Measurements from ENCODE around the gene ELMO1. TPM values are rescaled to one million over a fixed set of nuclear protein-coding genes. Genes with fewer than 3 reads are reported as not detected.
A peak's percentile ranks its signal among the peaks of the same experiment; 100 is the strongest.

ELMO1 gene
- total RNA-seq, 1 donor from 2014 or later: 30.3 TPM

- no peak for DNase-seq (ENCODE audit: low read depth in 2 of 2)
Measured at GRCh38 chr7:37432281-37432920, 16.3 kb downstream of the ELMO1 start.

GRCh38 chr7:37431413-37431812, 17.3 kb downstream of the ELMO1 start:
- DNase-seq (ENCODE audit: low read depth in 2 of 2): peak; percentile 50 to 84

GRCh38 chr7:37430640-37431039, 18.0 kb downstream of the ELMO1 start:
- peak; percentile 76 to 82 for DNase-seq (ENCODE audit: low read depth in 2 of 2)

- peak in 1 of 2 donors; percentile 37 for DNase-seq (ENCODE audit: low read depth in 2 of 2)
Measured at GRCh38 chr7:37430171-37430570, 18.5 kb downstream of the ELMO1 start.

GRCh38 chr7:37429435-37429791, 19.3 kb downstream of the ELMO1 start:
- no peak for DNase-seq (ENCODE audit: low read depth in 2 of 2)

- no peak for DNase-seq (ENCODE audit: low read depth in 2 of 2)
Measured at GRCh38 chr7:37428681-37429434, 19.8 kb downstream of the ELMO1 start.

GRCh38 chr7:37427276-37427940, 21.3 kb downstream of the ELMO1 start:
- no peak for DNase-seq (ENCODE audit: low read depth in 2 of 2)

GRCh38 chr7:37425498-37425897, 23.2 kb downstream of the ELMO1 start:
- no peak for DNase-seq (ENCODE audit: low read depth in 2 of 2)

GRCh38 chr7:37424995-37425394, 23.7 kb downstream of the ELMO1 start:
- DNase-seq (ENCODE audit: low read depth in 2 of 2): no peak

GRCh38 chr7:37424521-37424920, 24.1 kb downstream of the ELMO1 start:
- DNase-seq (ENCODE audit: low read depth in 2 of 2): no peak

GRCh38 chr7:37421861-37422500, 26.7 kb downstream of the ELMO1 start:
- no peak for DNase-seq (ENCODE audit: low read depth in 2 of 2)

GRCh38 chr7:37420946-37421695, 27.5 kb downstream of the ELMO1 start:
- DNase-seq (ENCODE audit: low read depth in 2 of 2): no peak

GRCh38 chr7:37419496-37419895, 29.2 kb downstream of the ELMO1 start:
- DNase-seq (ENCODE audit: low read depth in 2 of 2): no peak

- no peak for DNase-seq (ENCODE audit: low read depth in 2 of 2)
Measured at GRCh38 chr7:37418381-37418780, 30.3 kb downstream of the ELMO1 start.

- DNase-seq (ENCODE audit: low read depth in 2 of 2): no peak
Measured at GRCh38 chr7:37417107-37417474, 31.6 kb downstream of the ELMO1 start.

- DNase-seq (ENCODE audit: low read depth in 2 of 2): no peak
Measured at GRCh38 chr7:37416378-37417106, 32.1 kb downstream of the ELMO1 start.

GRCh38 chr7:37415629-37416028, 33.0 kb downstream of the ELMO1 start:
- no peak for DNase-seq (ENCODE audit: low read depth in 2 of 2)

- no peak for DNase-seq (ENCODE audit: low read depth in 2 of 2)
Measured at GRCh38 chr7:37414352-37414983, 34.2 kb downstream of the ELMO1 start.

GRCh38 chr7:37411444-37412034, 37.1 kb downstream of the ELMO1 start:
- no peak for DNase-seq (ENCODE audit: low read depth in 2 of 2)
